Spleen (tissue), 7 donors: Measurements from ENCODE around the gene SFMBT1.

Experiments used
- CTCF ChIP-seq, 11 experiments: fragments of 200-600 bp in 7 of 11; fragments of 450-650 bp in 4 of 11; sonication (generic) in 4 of 11; IDR thresholded peaks in 8 of 11; conservative IDR thresholded peaks in 3 of 11; 1 replicate in 7 of 11; 2 replicates in 4 of 11; pipeline versions ENCODE4 v1.4.0 to v1.8.0; 2016 to 2021; ENCODE audit warnings: antibody characterized with exemption in 11 of 11, inconsistent platforms in 4 of 11, mild to moderate bottlenecking in 1 of 11
- POLR2A ChIP-seq, 3 donors: fragments of 450-650 bp; IDR thresholded peaks; one replicate each; pipeline ENCODE4 v1.5.1; 2017; ENCODE audit warnings: antibody characterized with exemption in 3 of 3, mild to moderate bottlenecking in 1 of 3
- POLR2AphosphoS5 ChIP-seq, 3 donors: sonication (generic); formaldehyde crosslinking; IDR thresholded peaks; one replicate each; pipeline ENCODE4 v1.5.1; 2017; ENCODE audit warnings: antibody characterized with exemption in 3 of 3
- donor health status: DM: no; HTN: no; CAD: no; lungs with moderate emphysema.
- donor health status: DM: no; HTN: no; CAD: no.
- donor health status: DM: no; HTN: no; CAD: no.

DNA sequence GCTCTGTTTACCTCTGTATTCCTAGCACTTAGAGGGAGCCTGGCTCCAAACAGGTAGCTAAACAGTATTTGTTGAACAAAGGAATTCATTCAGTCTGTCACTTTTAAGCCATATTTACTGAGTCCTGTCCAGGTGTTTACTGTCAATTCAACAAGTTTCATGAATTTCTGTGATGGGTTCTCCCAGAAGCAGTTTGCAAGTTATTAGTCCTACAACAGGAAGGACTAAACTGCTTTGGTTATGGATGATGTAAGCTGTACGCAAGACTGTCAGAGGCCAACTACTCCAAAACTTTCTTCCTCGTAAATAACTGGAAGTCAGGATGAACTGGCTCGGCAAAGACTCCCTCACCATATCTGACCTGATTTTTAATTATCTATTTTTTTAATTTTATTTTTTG, 173.6 kb downstream of the SFMBT1 start:
- TF ChIP-seq CTCF (IDR thresholded peaks at IDR 0.05 in 8 of 11, conservative IDR thresholded peaks at IDR 0.05 in 3 of 11): no peak
- TF ChIP-seq POLR2A (IDR thresholded peaks at IDR 0.05): no peak
- TF ChIP-seq POLR2AphosphoS5 (IDR thresholded peaks at IDR 0.05): no peak
